Cardiac septum (tissue), 1 donor: ENCODE data around the gene WDHD1. TPM values are rescaled to one million over a fixed set of nuclear protein-coding genes. Genes with fewer than 3 reads are reported as not detected.
"Not testable (repeated sequence)": the region's sequence is repeated elsewhere in the genome, so short reads cannot be mapped to it uniquely, and the experiment has no call there.

ENCODE experiments used
- DNase-seq: peaks from one replicate; pipeline ENCODE4 v3.0.0-alpha.2; 2020; ENCODE audit warnings: low spot score
- intact Hi-C: fragments of 100-400 bp; cut with DNase I; formaldehyde crosslinking; loops from one replicate; pipeline ENCODE4 v1.14.0; 2022
- total RNA-seq: library from RNA; stranded (reverse); fragmentation: NEBNext Ultra II Directional; extraction: Animal tissue kit (Norgen Biotek cat#: 25700); gene quantifications from one replicate; pipeline ENCODE4 v1.2.1, GENCODE V29; 2021
- donor health status: DM: no; HTN: no; CAD: no.

WDHD1 gene
- total RNA-seq, 1 donor from 2014 or later: 1.8 TPM

- intact Hi-C loops: no loop called here
- DNase-seq: no peak
These were observed 52.0 kb downstream of the WDHD1 start for GRCh38 chr14:54974788-54975414.

DNA sequence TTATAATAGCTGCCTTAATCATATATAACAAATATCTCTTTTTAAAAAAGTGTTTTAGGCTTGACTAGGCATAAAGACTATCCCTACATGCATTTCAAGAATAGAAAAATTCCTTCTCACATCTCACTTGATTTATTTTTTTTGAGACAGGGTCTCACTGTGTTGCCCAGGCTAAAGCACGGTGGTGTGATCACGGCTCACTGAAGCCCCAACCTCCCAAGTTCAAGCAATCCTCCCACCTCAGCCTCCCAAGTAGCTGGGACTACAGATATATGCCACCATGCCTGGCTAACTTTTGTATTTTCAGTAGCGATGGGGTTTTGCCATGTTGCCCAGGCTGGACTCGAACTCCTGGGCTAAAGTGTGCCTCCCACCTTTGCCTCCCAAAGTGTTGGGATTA lies 59.4 kb downstream of the WDHD1 start:
- no peak for DNase-seq
- intact Hi-C loops: no loop called here

GRCh38 chr14:54955143-54955542 lies 71.8 kb downstream of the WDHD1 start:
- intact Hi-C loops: no loop called here
- no peak for DNase-seq

GRCh38 chr14:54953609-54954008 lies 73.3 kb downstream of the WDHD1 start:
- intact Hi-C loops, DNase-seq: not testable (repeated sequence)

- DNase-seq, intact Hi-C loops: not testable (repeated sequence)
These were observed 74.1 kb downstream of the WDHD1 start for GRCh38 chr14:54952803-54953202.

- intact Hi-C loops: no loop called here
- DNase-seq: no peak
These were observed 79.7 kb downstream of the WDHD1 start for GRCh38 chr14:54947230-54947629.

DNA sequence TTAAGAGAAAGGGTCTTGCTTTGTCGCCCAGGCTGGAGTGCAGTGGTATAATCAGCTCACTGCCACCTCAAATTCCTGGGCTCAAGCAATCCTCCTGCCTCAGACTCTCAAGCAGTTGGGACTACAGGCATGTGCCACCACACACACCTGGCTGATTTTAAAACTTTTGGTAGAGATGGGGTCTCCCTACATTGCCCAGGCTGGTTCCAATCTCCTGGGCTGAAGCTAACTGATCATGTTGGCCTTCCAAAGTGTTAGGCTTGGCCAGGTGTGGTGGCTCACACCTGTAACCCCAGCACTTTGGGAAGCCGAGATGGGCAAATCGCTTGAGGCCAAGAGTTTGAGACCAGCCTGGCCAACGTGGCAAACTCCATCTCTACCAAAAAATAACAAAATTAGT lies 80.4 kb downstream of the WDHD1 start:
- intact Hi-C loops: no loop called here
- DNase-seq: no peak

DNA sequence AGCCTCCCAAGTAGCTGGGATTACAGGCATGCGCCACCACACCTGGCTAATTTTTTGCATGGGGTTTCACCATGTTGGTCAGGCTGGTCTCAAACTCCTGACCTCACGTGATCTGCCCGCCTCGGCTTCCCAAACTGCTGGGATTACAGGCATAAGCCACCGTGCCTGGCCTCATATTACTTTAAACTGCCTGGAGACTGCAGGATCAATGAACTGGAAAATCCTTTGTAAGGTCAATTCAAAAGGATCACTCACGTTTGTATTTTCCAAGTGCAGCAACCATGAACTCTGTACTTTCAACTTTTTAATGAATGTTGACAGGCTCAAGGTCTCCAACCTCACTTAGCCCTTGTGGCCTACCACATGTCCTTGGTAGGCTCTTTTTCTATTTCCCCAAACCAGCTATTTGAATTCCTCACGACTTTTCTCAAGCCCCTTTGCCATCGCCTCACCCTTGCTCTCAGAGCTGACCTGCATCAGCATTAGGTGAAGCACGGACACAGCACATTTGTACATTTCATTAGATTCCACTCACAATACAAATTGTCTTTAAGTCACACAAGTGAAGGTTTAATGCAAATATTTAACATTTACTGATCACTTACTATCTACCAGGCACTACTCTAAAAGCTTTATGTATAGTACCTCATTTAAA lies 82.0 kb downstream of the WDHD1 start:
- intact Hi-C loops: no loop called here
- DNase-seq: no peak

DNA sequence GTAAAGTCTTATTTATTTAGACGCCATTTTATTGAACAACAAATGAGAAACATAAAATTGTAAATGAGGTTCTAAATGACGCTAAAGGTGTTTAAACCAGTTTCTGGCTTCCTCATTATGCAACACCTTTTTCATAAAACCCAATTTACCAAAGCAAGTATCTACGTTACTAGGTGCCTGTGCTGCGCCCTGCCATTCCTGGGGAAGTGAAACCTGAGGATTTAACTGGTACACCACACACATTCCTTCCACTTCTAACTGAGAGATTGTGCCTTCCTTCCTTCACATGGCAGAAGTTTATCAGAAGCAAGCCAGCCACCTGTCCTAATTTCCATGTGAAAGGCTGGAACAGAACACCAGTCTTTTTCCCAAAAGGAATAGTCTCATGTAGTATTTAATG lies 84.0 kb downstream of the WDHD1 start:
- DNase-seq: no peak
- intact Hi-C loops: no loop called here

GRCh38 chr14:54936816-54937215 lies 90.1 kb downstream of the WDHD1 start:
- intact Hi-C loops: no loop called here
- DNase-seq: no peak

GRCh38 chr14:54935958-54936357 lies 90.9 kb downstream of the WDHD1 start:
- intact Hi-C loops: no loop called here
- DNase-seq: no peak

DNA sequence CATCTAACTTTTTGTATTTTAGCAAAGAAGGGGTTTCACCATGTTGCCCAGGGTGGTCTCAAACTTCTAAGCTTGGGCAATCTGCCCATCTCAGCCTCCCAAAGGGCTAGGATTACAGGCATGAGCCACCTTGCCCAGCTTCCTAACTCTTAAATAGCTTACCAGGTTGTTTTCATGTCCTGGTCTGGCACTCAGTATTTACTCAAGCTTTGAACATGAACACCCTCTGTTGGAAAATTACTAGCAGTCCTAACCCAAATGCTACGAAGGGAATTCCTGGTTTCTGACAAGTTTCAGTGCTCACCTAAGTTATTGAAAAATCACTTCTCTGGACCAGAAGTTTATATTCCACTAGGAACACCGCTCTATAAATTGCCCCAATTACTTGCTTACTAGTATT lies 91.8 kb downstream of the WDHD1 start:
- no peak for DNase-seq
- intact Hi-C loops: no loop called here

GRCh38 chr14:54933006-54933405 lies 93.9 kb downstream of the WDHD1 start:
- DNase-seq: no peak
- intact Hi-C loops: no loop called here

GRCh38 chr14:54931598-54932340 lies 95.1 kb downstream of the WDHD1 start:
- no peak for DNase-seq
- intact Hi-C loops: no loop called here

DNA sequence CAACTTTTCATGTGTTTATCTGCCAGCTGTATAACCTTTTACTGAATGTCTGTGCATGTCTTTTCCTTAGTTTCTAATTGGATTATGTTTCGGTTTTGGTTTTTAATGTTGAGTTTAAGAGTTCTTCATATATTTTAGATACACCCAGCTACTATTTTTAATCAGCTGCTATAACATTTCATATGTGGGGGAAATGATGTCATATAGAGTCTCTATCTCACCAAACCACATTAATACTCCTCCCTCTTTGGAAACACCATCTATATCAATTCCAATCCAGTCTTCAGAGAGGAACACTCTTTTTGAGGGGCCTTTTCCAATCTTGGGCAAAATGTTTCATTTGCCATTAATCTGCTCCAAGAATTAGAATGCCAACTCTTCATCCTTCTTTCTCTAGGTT lies 95.8 kb downstream of the WDHD1 start:
- intact Hi-C loops: no loop called here
- DNase-seq: no peak

DNA sequence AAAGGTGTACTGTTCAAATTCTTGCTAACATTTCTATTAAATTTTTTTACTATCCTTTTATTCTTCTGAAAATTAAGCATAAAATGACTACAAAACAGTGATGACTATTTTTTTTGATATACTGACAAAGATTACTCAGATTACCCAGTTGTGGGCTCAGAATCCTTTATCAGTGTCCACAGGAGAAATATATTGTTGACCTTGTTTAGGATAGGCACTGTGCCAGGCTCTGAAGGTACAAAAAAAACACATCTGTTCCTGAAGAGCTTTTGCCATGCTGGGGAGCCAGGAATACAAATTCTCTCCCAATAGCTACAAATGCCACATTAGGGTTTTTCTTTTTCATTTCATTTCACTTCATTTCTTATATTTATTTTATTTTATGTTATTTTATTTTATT lies 97.3 kb downstream of the WDHD1 start:
- no peak for DNase-seq
- intact Hi-C loops: no loop called here

- DNase-seq: no peak
- intact Hi-C loops: no loop called here
These were observed 98.7 kb downstream of the WDHD1 start for GRCh38 chr14:54928216-54928615.

DNA sequence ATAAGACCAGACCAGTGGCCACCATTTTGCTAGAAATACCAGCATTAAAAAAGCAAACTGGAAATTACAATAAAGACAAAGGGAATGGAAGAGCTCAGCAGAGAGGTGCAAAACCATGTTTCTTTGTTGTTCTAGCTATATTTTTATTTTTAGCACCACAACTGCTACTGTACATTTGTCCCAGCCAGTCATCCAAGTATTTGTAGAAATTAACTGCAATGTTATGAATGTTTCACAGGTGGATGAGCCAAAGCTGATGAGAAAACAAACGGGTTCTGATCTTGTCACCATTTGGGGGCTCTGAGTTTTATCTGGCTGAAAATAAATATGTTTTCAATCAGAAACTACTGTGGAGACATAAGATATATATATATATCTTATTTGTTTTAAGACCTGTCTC lies 99.3 kb downstream of the WDHD1 start:
- DNase-seq: no peak
- intact Hi-C loops: no loop called here

GRCh38 chr14:54926570-54926969 lies 100.3 kb downstream of the WDHD1 start:
- intact Hi-C loops, DNase-seq: not testable (repeated sequence)

GRCh38 chr14:54922598-54922997 lies 104.3 kb downstream of the WDHD1 start:
- intact Hi-C loops: no loop called here

DNA sequence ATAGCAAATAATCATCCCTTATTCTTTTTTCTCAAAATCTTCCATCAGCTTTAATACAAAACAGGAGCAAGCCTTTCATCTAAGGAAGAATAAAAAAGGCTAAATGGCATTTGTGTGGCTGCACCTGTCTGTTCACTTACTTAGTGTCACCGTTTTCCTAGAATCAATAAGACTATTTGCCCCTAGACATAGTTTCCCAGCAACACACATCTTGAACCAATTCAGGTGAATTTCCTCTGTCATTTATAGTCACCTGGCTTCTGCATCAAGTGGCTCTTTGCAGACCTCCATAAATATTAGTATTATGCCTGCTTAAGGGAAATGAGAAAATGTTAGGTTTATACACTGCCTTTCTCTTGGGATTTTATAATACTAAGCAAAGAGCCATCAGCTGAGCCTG lies 106.8 kb downstream of the WDHD1 start:
- no peak for DNase-seq
- intact Hi-C loops: no loop called here

More at GRCh38 chr14:54922598-54922997, 104.3 kb downstream of the WDHD1 start:
- no peak for DNase-seq
